Amygdala (tissue), 56 donors: ENCODE measurements around the gene TRIM46.
"Not testable (repeated sequence)": the region's sequence is repeated elsewhere in the genome, so short reads cannot be mapped to it uniquely, and the experiment has no call there.

Source experiments
- DNase-seq, 56 donors: peaks; one replicate each; lab custom pipeline; 2025; lab: John Stamatoyannopoulos, UW

TRIM46 gene

GRCh38 chr1:155137154-155137949, 36.3 kb upstream of the TRIM46 start:
- DNase-seq: no peak

GRCh38 chr1:155139895-155140629, 33.6 kb upstream of the TRIM46 start, which contains the start of gene DPM3:
TSS of gene DPM3 (minus strand) at chr1:155140531. CDS start at chr1:155140240, 291 bp downstream.
- peak; percentile 38 to 93 (median 82) for DNase-seq

- DNase-seq: no peak
These were observed 33.1 kb upstream of the TRIM46 start for GRCh38 chr1:155140630-155140953.

- no peak for DNase-seq
These were observed 31.9 kb upstream of the TRIM46 start for GRCh38 chr1:155141749-155142148.

GRCh38 chr1:155145491-155145890, 28.2 kb upstream of the TRIM46 start:
- no peak for DNase-seq

- not testable (repeated sequence) for DNase-seq
These were observed 17.5 kb upstream of the TRIM46 start for GRCh38 chr1:155155996-155156643.

GRCh38 chr1:155158991-155159390, 14.7 kb upstream of the TRIM46 start:
- no peak for DNase-seq

- DNase-seq: no peak
These were observed 13.5 kb upstream of the TRIM46 start for GRCh38 chr1:155160128-155160527.

- DNase-seq: not testable (repeated sequence)
These were observed 11.0 kb upstream of the TRIM46 start for GRCh38 chr1:155162631-155163030.

GRCh38 chr1:155163785-155164184, 9.9 kb upstream of the TRIM46 start:
- not testable (repeated sequence) for DNase-seq

- DNase-seq: not testable (repeated sequence)
These were observed 9.0 kb upstream of the TRIM46 start for GRCh38 chr1:155164625-155165024.

- no peak for DNase-seq
These were observed 7.6 kb upstream of the TRIM46 start for GRCh38 chr1:155166051-155166470.

GRCh38 chr1:155166471-155167165, 7.0 kb upstream of the TRIM46 start:
- peak in 24 of 56 donors; percentile 19 to 74 (median 48) for DNase-seq

GRCh38 chr1:155167166-155168104, 6.2 kb upstream of the TRIM46 start:
- DNase-seq: peak in 54 of 56 donors; percentile 24 to 96 (median 80)

GRCh38 chr1:155168105-155168445, 5.6 kb upstream of the TRIM46 start:
- not testable (repeated sequence) for DNase-seq

- DNase-seq: no peak
These were observed 5.0 kb upstream of the TRIM46 start for GRCh38 chr1:155168456-155169210.

GRCh38 chr1:155169541-155169940, 4.1 kb upstream of the TRIM46 start:
- no peak for DNase-seq

GRCh38 chr1:155170101-155170785, 3.4 kb upstream of the TRIM46 start:
- DNase-seq: no peak
